Glomerular endothelial cell (primary cell): Measurements from ENCODE around the gene FOXP2. TPM values are rescaled to one million over a fixed set of nuclear protein-coding genes. Genes with fewer than 3 reads are reported as not detected.
"Not testable (repeated sequence)": the region's sequence is repeated elsewhere in the genome, so short reads cannot be mapped to it uniquely, and the experiment has no call there.

ENCODE experiments used
- DNase-seq: peaks from one replicate; pipeline ENCODE4 v3.0.0-alpha.2; 2011; ENCODE audit warnings: low read depth, low spot score; ENCODE audit errors: extremely low read depth
- total RNA-seq: library from RNA; depleted of rRNA; stranded (reverse); fragments of >200 nt; gene quantifications from 2 replicates; pipeline ENCODE4 v1.2.3, GENCODE V29; 2015

FOXP2 gene
- total RNA-seq, 1 donor from 2014 or later = 3.5 TPM

- no peak for DNase-seq
These were observed 5.0 kb downstream of the FOXP2 start for GRCh38 chr7:114419441-114420272.

DNA sequence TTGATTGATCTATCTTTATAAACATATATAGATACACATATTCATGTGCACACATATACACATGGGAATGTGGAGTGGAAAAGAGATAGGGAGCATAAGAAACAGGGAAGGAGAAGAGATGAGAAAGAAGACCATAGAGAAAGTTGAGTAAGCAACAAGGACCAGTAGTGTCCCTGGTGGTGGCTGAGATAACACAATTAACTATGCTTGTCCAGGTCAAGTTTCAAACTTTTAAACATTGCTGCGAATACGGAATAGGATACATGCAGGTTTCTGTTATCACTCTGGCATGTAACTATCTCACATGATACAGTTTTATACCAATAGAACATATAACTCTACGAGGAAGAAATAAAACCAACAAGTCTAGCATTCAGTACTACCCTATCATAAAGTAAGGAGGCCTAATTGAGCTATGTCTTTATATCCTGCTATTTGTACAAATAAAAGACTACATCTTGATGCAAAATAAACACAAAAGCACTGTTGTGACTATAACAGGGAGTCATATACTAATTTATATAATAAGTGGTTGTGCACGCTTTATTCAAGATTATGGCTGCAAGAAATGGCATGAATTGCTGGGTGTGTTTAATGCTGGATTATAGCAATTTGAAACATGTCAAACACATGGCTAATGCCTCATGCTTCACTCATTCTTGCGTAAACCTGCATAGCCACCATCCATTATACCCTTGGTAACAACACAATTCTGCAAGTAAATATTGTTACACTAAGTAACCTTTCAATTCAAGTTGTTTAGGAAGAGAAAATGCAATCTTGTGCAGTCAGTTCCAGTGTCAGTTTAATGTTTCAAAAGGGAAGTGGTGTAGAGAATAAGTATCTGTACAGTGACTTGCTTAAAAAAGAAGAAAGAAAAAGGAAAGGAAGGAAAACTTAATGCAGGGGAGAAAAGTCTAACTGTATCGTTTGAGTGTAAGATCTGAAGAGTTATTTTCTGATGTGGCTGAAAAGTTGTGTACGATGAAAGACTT lies 8.2 kb downstream of the FOXP2 start:
- DNase-seq = no peak

GRCh38 chr7:114426382-114426781 lies 11.8 kb downstream of the FOXP2 start:
- DNase-seq = no peak

DNA sequence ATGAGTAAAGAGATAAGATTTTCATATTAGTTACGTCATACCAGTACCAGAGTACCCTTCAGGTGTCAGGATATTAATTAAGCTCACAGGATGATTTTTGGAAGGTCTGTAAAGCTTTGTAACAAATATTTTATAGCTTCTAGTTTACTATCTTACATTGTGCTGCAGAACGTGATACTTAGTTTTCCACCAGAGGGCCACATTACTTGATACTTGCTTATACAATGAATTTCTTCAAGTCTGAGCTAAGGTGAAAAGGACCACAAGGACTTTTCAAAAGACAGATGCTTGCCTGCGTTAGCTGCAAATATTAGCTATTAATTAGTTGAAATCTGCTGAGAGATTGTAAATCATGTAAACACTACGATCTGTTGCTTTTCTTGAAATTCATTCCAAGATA lies 12.2 kb downstream of the FOXP2 start:
- DNase-seq = peak; percentile 4

- DNase-seq = no peak
These were observed 13.6 kb downstream of the FOXP2 start for GRCh38 chr7:114428211-114428610.

DNA sequence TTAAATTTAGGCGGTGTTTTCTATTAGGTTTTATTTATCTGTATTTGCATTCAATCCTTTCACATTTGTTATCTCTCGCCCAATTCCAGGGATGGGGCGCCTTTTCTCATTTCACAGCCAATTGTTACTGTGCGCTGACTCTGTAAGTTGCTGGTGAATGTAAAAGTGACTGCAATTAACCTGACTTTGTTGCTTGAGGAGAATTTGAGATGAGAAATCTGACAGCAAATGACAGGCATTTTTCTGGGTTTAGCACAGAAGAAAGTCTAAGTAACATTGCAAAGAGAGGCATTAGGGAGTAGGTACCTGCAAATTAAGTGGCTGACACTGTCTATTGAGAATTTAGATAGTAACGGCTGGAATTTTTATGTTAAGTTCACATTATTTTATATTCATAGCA lies 16.6 kb downstream of the FOXP2 start:
- DNase-seq = no peak

GRCh38 chr7:114432061-114432460 lies 17.4 kb downstream of the FOXP2 start:
- DNase-seq = no peak

GRCh38 chr7:114432703-114433102 lies 18.1 kb downstream of the FOXP2 start:
- DNase-seq = no peak

DNA sequence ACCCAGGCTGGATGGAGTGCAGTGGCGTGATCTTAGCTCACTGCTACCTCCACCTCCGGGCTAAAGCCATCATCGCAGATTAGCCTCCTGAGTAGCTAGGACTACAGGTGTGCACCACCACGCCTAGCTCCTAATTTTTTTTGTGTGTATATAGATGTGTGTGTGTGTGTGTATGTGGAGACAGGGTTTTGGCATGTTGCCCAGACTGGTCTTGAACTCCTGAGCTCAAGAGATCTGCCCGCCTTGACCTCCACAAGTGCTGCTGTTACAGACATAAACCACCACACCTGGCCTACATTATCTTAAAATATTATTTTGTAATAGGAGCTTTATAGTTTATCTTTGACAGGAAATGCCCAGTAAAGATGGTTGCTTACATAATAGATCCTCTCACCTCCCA lies 25.0 kb downstream of the FOXP2 start:
- no peak for DNase-seq

DNA sequence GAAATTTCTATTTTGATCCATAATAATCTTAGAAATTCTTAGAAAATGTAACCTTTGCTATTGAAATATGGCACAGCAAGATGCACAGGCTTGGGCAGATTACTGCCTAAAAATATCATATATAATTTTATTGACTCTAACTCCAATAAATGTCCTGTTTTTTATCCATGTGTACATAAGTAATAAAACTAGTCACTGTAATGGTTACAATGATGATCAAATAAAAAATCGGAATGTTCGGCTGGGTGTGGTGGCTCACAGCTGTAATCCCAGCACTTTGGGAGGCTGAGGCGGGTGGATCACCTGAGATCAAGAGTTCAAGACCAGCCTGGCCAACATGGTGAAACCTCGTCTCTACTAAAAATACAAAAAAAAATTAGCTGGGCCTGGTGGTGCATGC lies 26.3 kb downstream of the FOXP2 start:
- DNase-seq = not testable (repeated sequence)

DNA sequence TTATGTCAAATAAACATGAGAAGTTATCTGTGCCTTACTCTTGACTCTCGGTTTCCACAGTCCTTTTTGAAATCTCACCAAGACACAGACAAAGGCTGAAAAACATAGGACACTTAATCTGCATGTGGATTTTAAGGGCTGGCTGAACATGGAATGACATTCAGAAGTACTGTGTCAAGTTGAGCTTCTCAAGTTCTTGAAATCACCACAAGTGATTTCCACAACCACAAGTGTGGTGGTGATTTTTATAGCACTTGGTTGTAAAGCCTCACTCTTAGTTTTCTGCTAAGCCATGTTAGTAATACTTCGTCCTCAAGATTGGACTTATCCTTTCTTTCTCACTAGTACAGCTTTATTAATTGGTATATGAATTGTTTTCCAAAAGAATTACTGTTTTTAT lies 29.6 kb downstream of the FOXP2 start:
- no peak for DNase-seq

GRCh38 chr7:114450431-114450830 lies 35.8 kb downstream of the FOXP2 start:
- no peak for DNase-seq

- no peak for DNase-seq
These were observed 45.0 kb downstream of the FOXP2 start for GRCh38 chr7:114459574-114459973.

DNA sequence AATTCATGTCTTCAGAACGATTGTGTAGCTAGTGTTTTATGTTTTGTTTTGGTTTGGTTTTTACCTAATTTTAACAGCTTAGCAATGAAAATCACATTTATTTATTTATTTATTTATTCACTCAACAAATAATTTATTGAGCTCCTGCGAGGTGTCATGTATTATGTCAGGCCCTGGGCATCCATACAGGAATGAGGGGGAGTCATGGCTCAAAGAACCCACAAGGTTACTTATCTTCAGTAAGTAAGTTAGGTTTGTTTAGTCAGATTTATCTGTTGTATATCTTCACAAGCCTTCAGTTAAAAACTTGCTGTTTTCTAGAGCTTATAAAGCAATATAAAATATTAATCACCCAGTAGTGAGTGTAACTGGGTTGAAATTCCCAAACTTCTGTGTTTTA lies 45.4 kb downstream of the FOXP2 start:
- no peak for DNase-seq

- DNase-seq = no peak
These were observed 52.3 kb downstream of the FOXP2 start for GRCh38 chr7:114466917-114467316.

DNA sequence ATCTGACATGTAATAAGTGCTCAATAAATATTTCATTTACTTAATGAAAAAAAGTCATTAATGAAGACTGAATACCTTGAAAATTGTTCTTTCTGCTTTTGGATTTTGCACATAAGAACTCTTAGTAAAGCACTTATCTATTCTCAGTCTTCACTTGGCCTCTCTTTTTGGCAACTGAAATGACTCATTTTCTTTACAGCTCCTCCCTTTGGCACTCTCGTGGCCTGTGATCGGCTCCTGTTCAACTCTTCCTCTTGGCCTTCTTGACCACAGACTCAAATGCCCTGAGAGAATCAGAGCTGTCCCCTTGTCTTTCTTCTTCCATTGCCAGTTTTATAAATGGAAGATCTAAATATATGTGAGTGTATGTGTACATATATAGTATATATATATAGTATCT lies 54.2 kb downstream of the FOXP2 start:
- DNase-seq = no peak

DNA sequence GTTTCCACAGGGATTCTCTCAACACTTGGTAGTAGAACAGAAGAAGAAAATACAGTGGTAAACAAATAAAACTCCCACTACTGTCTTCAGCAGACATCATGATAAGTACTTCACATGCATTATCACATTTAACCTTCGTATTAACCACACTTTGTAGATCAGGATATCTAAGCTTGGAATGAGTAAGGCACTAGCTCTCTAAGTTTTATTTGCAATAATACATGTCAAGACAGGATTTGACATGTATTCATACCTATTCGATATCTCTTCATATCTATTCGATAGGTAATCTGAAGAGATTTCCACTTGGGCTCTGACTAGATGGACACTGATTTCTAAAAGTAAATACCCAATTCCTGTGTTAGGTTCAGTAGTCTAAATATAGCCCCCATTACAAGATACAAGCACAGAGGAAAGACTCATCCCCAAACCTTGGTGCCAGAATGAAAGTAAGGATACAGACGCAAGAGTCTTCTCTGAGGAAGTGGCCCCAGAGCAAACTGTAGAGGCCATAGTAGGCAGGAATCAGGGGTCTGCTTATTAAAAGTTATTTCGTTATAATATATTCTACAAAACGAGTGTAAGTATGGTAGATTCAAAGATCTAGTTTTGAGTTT lies 58.4 kb downstream of the FOXP2 start:
- no peak for DNase-seq

DNA sequence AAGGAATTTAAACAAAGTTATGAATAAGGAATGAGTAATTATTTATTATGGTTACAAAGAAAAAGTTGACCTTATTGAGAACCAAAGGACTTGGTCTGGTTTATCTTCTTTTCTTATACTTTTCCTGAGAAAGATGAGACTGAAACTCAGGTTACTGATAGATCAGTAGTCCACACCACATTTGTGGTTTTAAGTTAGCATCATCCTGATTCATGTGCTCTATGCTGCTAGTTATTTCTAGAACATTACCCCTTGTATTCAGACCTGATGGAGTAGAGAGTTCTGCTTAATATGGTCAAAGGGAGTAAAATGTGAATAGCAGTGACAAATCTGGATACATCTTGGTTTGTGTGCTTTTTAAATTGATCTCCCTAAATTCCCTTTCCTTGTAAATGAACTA lies 63.8 kb downstream of the FOXP2 start:
- no peak for DNase-seq

DNA sequence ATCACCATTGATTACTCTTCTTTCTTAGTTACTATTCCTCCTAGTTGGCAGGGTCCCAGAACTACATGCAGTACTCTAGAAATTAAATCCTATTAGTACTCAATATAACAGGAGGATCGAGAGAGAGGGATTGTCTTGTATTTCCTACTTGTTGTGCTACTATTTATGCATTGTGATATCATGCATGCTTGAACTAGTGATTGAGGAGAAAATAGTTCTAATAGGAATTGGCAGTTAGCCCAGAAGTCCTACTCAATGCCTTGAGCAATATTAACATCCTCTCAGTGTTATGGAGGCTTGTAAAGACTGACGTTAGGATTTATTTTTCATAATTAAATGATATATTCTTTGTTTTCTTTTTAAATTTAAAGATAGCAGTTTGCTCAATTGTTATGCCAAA lies 67.4 kb downstream of the FOXP2 start:
- DNase-seq = peak; percentile 10

DNA sequence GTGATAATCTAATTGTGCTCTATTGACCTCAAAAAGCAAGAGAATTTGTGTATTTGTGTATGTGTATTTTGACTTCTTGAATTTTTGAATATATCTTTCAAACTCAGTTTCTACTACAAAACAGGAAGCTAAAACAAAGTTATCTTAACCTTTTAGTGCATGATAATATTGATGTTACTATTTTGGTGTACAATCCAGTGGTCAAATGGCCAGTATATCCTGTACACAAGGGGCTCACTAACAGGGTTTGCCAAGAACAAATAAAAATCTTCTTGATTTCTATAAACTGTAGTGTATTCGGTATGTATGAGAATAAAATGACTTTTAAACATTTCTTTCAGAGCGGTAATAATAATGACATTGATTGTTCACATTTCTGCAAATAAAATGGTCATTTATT lies 69.6 kb downstream of the FOXP2 start:
- no peak for DNase-seq

DNA sequence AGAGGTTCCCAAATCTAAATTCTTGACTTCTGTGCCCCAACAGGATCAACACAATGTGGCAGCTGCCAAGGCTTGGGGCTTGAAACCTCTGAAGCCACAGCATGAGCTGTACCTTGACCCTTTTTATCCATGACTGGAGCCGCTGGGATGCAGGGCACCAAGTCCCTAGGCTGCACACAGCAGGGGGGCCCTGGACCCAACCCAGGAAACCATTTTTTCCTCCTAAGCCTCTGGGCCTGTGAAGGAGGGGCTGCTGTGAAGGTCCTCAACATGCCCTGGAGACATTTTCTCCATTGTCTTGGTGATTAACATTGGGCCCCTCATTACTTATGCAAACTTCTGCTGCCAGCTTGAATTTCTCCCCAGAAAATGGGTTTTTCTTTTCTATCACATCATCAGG lies 72.6 kb downstream of the FOXP2 start:
- no peak for DNase-seq
